HEK293 (cell line): ENCODE results near the gene PSEN1.
A peak's percentile ranks its signal among the peaks of the same experiment; 100 is the strongest.

ENCODE experiments used
- CTCF ChIA-PET: fragments of 350-600 bp; formaldehyde crosslinking; extraction: SDS; loops from one replicate; lab custom pipeline; 2021; ENCODE audit warnings: antibody characterized with exemption; lab: Yijun Ruan, JAX
- POLR2A ChIA-PET: fragments of 300-600 bp; formaldehyde crosslinking; extraction: SDS; loops from one replicate; lab custom pipeline; 2020; ENCODE audit warnings: antibody characterized with exemption, inconsistent platforms; lab: Yijun Ruan, JAX
- H3K27ac ChIP-seq: fragments of 200-500 bp; sonication (Bioruptor generic); 2 replicates; pipeline ENCODE4 v1.5.1; 2014; ENCODE audit warnings: low read depth, low read length, control low read depth, inconsistent platforms; ENCODE audit errors: extremely low read depth
- H3K36me3 ChIP-seq, 2 experiments: fragments of 200-500 bp in 1 of 2; sonication (Bioruptor generic) in 1 of 2; 1 replicate in 1 of 2; 2 replicates in 1 of 2; pipeline ENCODE4 v1.5.1; 2014 to 2017; ENCODE audit warnings: inconsistent platforms in 2 of 2, low read length in 2 of 2; ENCODE audit not compliant: control insufficient read depth in 2 of 2, insufficient read depth in 1 of 2
- H3K4me1 ChIP-seq: fragments of 200-500 bp; sonication (Bioruptor generic); 2 replicates; pipeline ENCODE4 v1.5.1; 2014; ENCODE audit warnings: mild to moderate bottlenecking, low read length, inconsistent platforms; ENCODE audit not compliant: control insufficient read depth, insufficient read depth
- H3K4me3 ChIP-seq: 2 replicates; pipeline ENCODE4 v1.5.1; 2011; ENCODE audit warnings: low read depth, mild to moderate bottlenecking, control low read depth, low read length, moderate library complexity
- H3K9me3 ChIP-seq: fragments of 200-500 bp; sonication (Bioruptor generic); 2 replicates; pipeline ENCODE4 v1.5.1; 2014; ENCODE audit warnings: low read depth, low read length, inconsistent platforms; ENCODE audit not compliant: control insufficient read depth, insufficient read depth
- KLF8 ChIP-seq: fragments of 450-650 bp; formaldehyde crosslinking; IDR thresholded peaks from 2 replicates; pipeline ENCODE4 v1.5.1; 2016; ENCODE audit warnings: missing biosample characterization, missing genetic modification characterization
- OSR2 ChIP-seq: fragments of 450-650 bp; formaldehyde crosslinking; IDR thresholded peaks from 2 replicates; pipeline ENCODE4 v1.5.1; 2016; ENCODE audit warnings: missing biosample characterization, missing genetic modification characterization
- PRDM4 ChIP-seq: fragments of 450-650 bp; formaldehyde crosslinking; IDR thresholded peaks from 2 replicates; pipeline ENCODE4 v1.5.1; 2017; ENCODE audit warnings: missing biosample characterization, missing genetic modification characterization
- REPIN1 ChIP-seq: fragments of 450-650 bp; formaldehyde crosslinking; IDR thresholded peaks from 2 replicates; pipeline ENCODE4 v1.5.1; 2017; ENCODE audit warnings: missing biosample characterization, missing genetic modification characterization, low read depth
- SP7 ChIP-seq: fragments of 450-650 bp; formaldehyde crosslinking; IDR thresholded peaks from 2 replicates; pipeline ENCODE4 v1.5.1; 2016; ENCODE audit warnings: missing biosample characterization, missing genetic modification characterization
- ZBTB44 ChIP-seq: fragments of 450-650 bp; IDR thresholded peaks from 2 replicates; pipeline ENCODE4 v1.5.1; 2018; ENCODE audit warnings: missing biosample characterization, mild to moderate bottlenecking, missing genetic modification characterization
- ZEB2 ChIP-seq: fragments of 450-650 bp; formaldehyde crosslinking; IDR thresholded peaks from 2 replicates; pipeline ENCODE4 v1.5.1; 2016; ENCODE audit warnings: missing biosample characterization, missing genetic modification characterization
- ZFP69B ChIP-seq: fragments of 450-650 bp; formaldehyde crosslinking; IDR thresholded peaks from 2 replicates; pipeline ENCODE4 v1.5.1; 2016; ENCODE audit warnings: missing biosample characterization, missing genetic modification characterization
- ZNF155 ChIP-seq: fragments of 450-650 bp; formaldehyde crosslinking; IDR thresholded peaks from 2 replicates; pipeline ENCODE4 v1.5.1; 2016; ENCODE audit warnings: missing biosample characterization, missing genetic modification characterization
- ZNF266 ChIP-seq: fragments of 450-650 bp; formaldehyde crosslinking; IDR thresholded peaks from 2 replicates; pipeline ENCODE4 v1.5.1; 2016; ENCODE audit warnings: missing biosample characterization, missing genetic modification characterization, low read depth
- ZNF292 ChIP-seq: fragments of 450-650 bp; formaldehyde crosslinking; IDR thresholded peaks from 2 replicates; pipeline ENCODE4 v1.5.1; 2016; ENCODE audit warnings: low read depth, missing biosample characterization, missing genetic modification characterization, borderline replicate concordance
- ZNF596 ChIP-seq: fragments of 450-650 bp; IDR thresholded peaks from 2 replicates; pipeline ENCODE4 v1.5.0; 2018; ENCODE audit warnings: missing biosample characterization, mild to moderate bottlenecking, missing genetic modification characterization, moderate library complexity
- ZNF623 ChIP-seq: fragments of 450-650 bp; formaldehyde crosslinking; IDR thresholded peaks from 2 replicates; pipeline ENCODE4 v1.5.1; 2016; ENCODE audit warnings: missing biosample characterization, missing genetic modification characterization
- ZNF670 ChIP-seq: fragments of 450-650 bp; formaldehyde crosslinking; IDR thresholded peaks from 2 replicates; pipeline ENCODE4 v1.5.1; 2016; ENCODE audit warnings: missing biosample characterization, missing genetic modification characterization, low read depth
- ZNF830 ChIP-seq: fragments of 450-650 bp; IDR thresholded peaks from 2 replicates; pipeline ENCODE4 v1.5.0; 2018; ENCODE audit warnings: missing biosample characterization, missing genetic modification characterization, low read depth, mild to moderate bottlenecking, moderate library complexity

PSEN1 gene

DNA sequence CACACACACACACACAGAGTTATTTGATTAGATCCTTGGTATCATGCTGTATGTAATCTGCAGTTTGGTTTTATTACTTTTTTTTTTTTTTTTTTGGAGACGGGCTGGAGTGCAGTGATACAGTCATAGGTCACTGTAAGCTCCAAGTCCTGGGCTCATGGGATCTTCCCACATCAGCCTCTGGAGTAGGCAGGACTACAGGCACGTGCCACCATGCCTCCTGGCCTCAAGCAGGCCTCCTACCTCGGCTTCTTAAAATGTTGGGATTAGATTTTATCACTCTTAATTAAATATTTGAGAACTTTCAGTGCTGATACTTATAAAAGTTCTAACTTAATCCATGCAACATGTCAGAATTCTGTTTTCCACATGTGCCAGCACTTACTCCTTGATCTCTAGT, 31.3 kb upstream of the PSEN1 start:
- Histone ChIP-seq H3K27ac (no peak overlapping the region), H3K9me3 (no peaks in the 10 kb centered on the region), H3K36me3 (peaks cover 89% of the 10 kb centered on the region in 2 experiments), H3K4me1 (no peaks in the 10 kb centered on the region)
- TF ChIP-seq PRDM4 (no peak), KLF8 (no peak), OSR2 (tag by site-specific recombination) (no peak), ZNF623 (tag by site-specific recombination) (no peak), ZEB2 (no peak)
- TF ChIP-seq, all 188 proteins: peak for 0
- POLR2A ChIA-PET = interaction anchor here (0.6 kb wide), 1 partner anchor 15 kb away, joined by 3 read pairs; no protein-coding TSS in a partner anchor
- CTCF ChIA-PET = no interaction called here
- no peak overlapping the region for H3K4me3 ChIP-seq

- H3K4me3 ChIP-seq = no peak overlapping the region
- H3K4me1 ChIP-seq = no peaks in the 10 kb centered on the region
- TF ChIP-seq REPIN1 (tag by site-specific recombination) = no peak
- no peak for TF ChIP-seq ZNF292
- no peak for TF ChIP-seq SP7 (tag by site-specific recombination)
- peak; percentile 100 for TF ChIP-seq ZNF596
- no peak for TF ChIP-seq ZNF830
- peaks cover 89 to 90% of the 10 kb centered on the region in 2 experiments for H3K36me3 ChIP-seq
- ChIA-PET CTCF (no interaction called here), POLR2A (no interaction called here)
- no peak overlapping the region for H3K27ac ChIP-seq
- H3K9me3 ChIP-seq = no peaks in the 10 kb centered on the region
These were observed 30.6 kb upstream of the PSEN1 start for GRCh38 chr14:73105727-73106126.

DNA sequence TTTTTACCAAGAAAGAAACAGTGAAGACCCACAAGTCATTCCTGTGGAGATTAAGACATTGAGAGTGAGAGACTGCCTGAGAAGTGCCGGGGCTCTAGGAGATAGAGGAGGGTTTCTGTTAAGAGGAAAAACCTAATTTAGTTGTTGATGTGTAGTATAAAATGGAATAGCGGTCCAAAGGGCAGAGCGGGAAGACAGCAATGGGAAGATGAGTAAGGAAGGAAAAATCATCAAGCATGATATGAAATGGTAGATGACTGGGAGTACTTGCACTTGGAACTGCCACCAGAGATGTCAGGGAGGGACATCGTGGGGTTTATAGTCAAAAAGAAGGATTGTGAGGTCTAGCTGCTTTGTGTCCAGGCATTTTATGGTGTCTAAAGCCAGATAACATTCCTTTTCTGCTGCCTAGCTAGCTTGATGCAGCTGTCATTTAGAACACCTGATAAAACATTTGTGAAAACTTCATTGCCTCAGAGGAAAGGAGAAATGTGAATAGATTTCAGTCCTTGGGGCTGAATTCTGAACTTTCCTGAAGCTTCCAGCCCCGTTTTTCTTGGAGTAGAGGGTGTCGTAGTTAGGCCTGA, 20.1 kb upstream of the PSEN1 start:
- TF ChIP-seq ZNF266 (no peak), ZNF670 (tag by site-specific recombination) (no peak), ZBTB44 (no peak), ZFP69B (tag by site-specific recombination) (no peak), ZNF155 (no peak)
- Histone ChIP-seq H3K4me1 (no peaks in the 10 kb centered on the region), H3K4me3 (no peak overlapping the region), H3K36me3 (peaks cover 74 to 92% of the 10 kb centered on the region in 2 experiments), H3K27ac (no peak overlapping the region), H3K9me3 (no peaks in the 10 kb centered on the region)
- POLR2A ChIA-PET = interaction anchor here (0.6 to 1.6 kb wide), 2 partner anchors 57 to 61 kb away, joined by 3 read pairs; no protein-coding TSS in a partner anchor
- CTCF ChIA-PET = interaction anchor here (0.7 kb wide), 1 partner anchor 351 kb away, joined by 3 read pairs; no protein-coding TSS in a partner anchor
